Sigmoid colon (tissue), 7 donors: ENCODE results near the gene SRCIN1. TPM values are rescaled to one million over a fixed set of nuclear protein-coding genes. Genes with fewer than 3 reads are reported as not detected.
"Not testable (repeated sequence)": the region's sequence is repeated elsewhere in the genome, so short reads cannot be mapped to it uniquely, and the experiment has no call there.

Source experiments
- DNase-seq: peaks from one replicate; pipeline ENCODE4 v3.0.0-alpha.2; 2019
- H3K27ac ChIP-seq, 4 donors: fragments of 200-600 bp; sonication (generic); one replicate each; pipeline ENCODE4 v1.5.1; 2016 to 2019; ENCODE audit warnings: mild to moderate bottlenecking in 1 of 4
- H3K27me3 ChIP-seq, 3 donors: fragments of 200-600 bp; sonication (generic); one replicate each; pipeline ENCODE4 v1.5.1; 2019; ENCODE audit warnings: mild to moderate bottlenecking in 1 of 3
- H3K36me3 ChIP-seq, 4 donors: fragments of 200-600 bp; sonication (generic); one replicate each; pipeline ENCODE4 v1.5.1; 2016 to 2019
- H3K4me1 ChIP-seq, 4 donors: fragments of 200-600 bp; sonication (generic); one replicate each; pipeline ENCODE4 v1.5.1; 2017 to 2019
- H3K4me3 ChIP-seq, 4 donors: fragments of 200-600 bp; sonication (generic); one replicate each; pipeline ENCODE4 v1.5.1; 2017 to 2019; ENCODE audit warnings: mild to moderate bottlenecking in 2 of 4, moderate library complexity in 1 of 4
- H3K9me3 ChIP-seq, 4 donors: fragments of 200-600 bp in 3 of 4; sonication (generic) in 3 of 4; one replicate each; pipeline versions ENCODE4 v1.5.1 to v1.6.1; 2013 to 2019
- EP300 ChIP-seq, 4 donors: sonication (generic); formaldehyde crosslinking; IDR thresholded peaks; one replicate each; pipeline ENCODE4 v1.6.1; 2017; ENCODE audit warnings: antibody characterized with exemption in 4 of 4
- POLR2A ChIP-seq, 2 donors: fragments of 450-650 bp; IDR thresholded peaks; one replicate each; pipeline ENCODE4 v1.6.1; 2016; ENCODE audit warnings: antibody characterized with exemption in 2 of 2, mild to moderate bottlenecking in 2 of 2, moderate library complexity in 2 of 2
- POLR2AphosphoS5 ChIP-seq, 4 donors: sonication (generic); formaldehyde crosslinking; IDR thresholded peaks; one replicate each; pipeline ENCODE4 v1.6.1; 2017; ENCODE audit warnings: antibody characterized with exemption in 4 of 4
- WGBS, 2 donors: extraction: QIAGEN DNeasy Blood & Tissue Kit; methylation state at CpG; one replicate each; pipeline ENCODE4 v1.1.7; 2013; 5-methylcytosine and 5-hydroxymethylcytosine counted together
- intact Hi-C: fragments of 100-400 bp; cut with DNase I; formaldehyde crosslinking; loops from one replicate; pipeline ENCODE4 v1.15.1; 2023
- polyA plus RNA-seq, 3 donors: library from polyadenylated mRNA; stranded (reverse); fragments of 200-250 nt; gene quantifications; one replicate each; pipeline ENCODE4 v1.2.3, GENCODE V29; 2013
- total RNA-seq, 4 donors: library from RNA; depleted of rRNA; stranded (reverse); fragments of >200 nt; gene quantifications; one replicate each; pipeline ENCODE4 v1.1.0, GENCODE V29; 2016
- TF ChIP-seq, protein P1 (sequence below), 4 experiments: fragments of 450-650 bp in 3 of 4; fragments of 200-600 bp in 1 of 4; IDR thresholded peaks; one replicate each; pipeline ENCODE4 v1.5.1; 2016 to 2019; ENCODE audit warnings: antibody characterized with exemption in 4 of 4, mild to moderate bottlenecking in 3 of 4, moderate library complexity in 2 of 4
- donor health status: healthy with polysubstance abuse.
- donor health status: Bipolar disorder and iron deficiency.
- donor health status: healthy.

SRCIN1 gene
- total and polyA plus RNA-seq, 7 donors: 0.81 to 9.4 (median 1.3) TPM; not detected in 1

DNA sequence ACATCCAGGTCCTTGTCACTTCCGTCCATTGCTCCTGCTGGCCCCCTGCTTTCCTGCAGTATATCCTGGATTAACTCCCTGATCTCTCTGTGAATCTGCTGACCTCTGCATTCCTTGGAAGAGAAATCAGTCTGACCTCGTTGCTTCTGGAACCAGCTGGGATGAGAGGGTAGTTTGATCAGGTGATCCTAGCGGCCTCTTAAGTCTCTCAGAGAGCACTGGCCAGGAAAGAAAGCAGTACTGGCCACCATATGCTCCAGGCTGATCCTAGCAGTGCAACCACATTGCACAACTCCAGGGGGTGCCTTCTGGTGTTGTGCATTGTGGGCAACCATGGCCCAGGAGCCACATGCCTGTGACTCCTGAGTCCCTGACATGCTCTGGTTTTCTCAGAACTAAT, 98.3 kb downstream of the SRCIN1 start:
- no peak for DNase-seq
- Histone ChIP-seq H3K36me3 (peaks cover 21 to 48% (median 40%) of the 10 kb centered on the region in 4 donors), H3K4me1 (peaks cover 0 to 38% (median 27%) of the 10 kb centered on the region in 4 donors), H3K9me3 (no peaks in the 10 kb centered on the region), H3K27me3 (no peaks in the 10 kb centered on the region), H3K4me3 (no peak overlapping the region), H3K27ac (no peak overlapping the region)
- TF ChIP-seq POLR2A (IDR thresholded peaks at IDR 0.05) (no peak), EP300 (IDR thresholded peaks at IDR 0.05) (no peak), POLR2AphosphoS5 (IDR thresholded peaks at IDR 0.05) (no peak)
- TF ChIP-seq, protein P1, sequence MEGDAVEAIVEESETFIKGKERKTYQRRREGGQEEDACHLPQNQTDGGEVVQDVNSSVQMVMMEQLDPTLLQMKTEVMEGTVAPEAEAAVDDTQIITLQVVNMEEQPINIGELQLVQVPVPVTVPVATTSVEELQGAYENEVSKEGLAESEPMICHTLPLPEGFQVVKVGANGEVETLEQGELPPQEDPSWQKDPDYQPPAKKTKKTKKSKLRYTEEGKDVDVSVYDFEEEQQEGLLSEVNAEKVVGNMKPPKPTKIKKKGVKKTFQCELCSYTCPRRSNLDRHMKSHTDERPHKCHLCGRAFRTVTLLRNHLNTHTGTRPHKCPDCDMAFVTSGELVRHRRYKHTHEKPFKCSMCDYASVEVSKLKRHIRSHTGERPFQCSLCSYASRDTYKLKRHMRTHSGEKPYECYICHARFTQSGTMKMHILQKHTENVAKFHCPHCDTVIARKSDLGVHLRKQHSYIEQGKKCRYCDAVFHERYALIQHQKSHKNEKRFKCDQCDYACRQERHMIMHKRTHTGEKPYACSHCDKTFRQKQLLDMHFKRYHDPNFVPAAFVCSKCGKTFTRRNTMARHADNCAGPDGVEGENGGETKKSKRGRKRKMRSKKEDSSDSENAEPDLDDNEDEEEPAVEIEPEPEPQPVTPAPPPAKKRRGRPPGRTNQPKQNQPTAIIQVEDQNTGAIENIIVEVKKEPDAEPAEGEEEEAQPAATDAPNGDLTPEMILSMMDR (IDR thresholded peaks at IDR 0.05): no peak
- intact Hi-C loops: no loop called here
- WGBS, 2 donors: 78 to 86% methylated on average over 3 of the region's 3 CpGs

DNA sequence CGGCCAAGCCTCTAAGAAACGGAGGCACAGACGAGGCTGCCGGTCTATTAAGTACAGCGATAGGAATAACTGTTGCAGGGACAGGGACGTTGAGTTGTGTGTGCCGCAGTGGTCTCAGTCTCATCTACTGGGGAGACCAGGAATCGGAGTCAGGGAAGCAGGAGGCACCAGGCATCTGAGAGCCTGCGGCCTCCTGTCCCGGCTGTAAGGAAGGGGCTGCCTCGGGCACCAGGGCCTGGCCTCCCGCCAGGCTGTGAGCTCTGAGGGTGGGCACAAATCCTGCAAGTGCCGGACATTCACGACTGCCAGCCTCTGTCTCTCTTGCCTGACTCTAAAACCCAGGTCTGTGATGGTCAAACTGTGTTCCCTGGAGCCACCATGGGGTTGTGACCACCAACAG, 101.5 kb downstream of the SRCIN1 start:
- DNase-seq: no peak
- 94 to 95% methylated on average over 14 of the region's 14 CpGs for WGBS, 2 donors
- Histone ChIP-seq H3K27me3 (no peaks in the 10 kb centered on the region), H3K4me3 (no peak overlapping the region), H3K9me3 (no peaks in the 10 kb centered on the region), H3K36me3 (peaks cover 21 to 74% (median 54%) of the 10 kb centered on the region in 4 donors), H3K27ac (no peak overlapping the region), H3K4me1 (peaks cover 0 to 14% (median 4%) of the 10 kb centered on the region in 4 donors)
- intact Hi-C loops: no loop called here
- TF ChIP-seq, protein P1 (IDR thresholded peaks at IDR 0.05): no peak
- no peak for TF ChIP-seq POLR2A (IDR thresholded peaks at IDR 0.05)
- TF ChIP-seq EP300 (IDR thresholded peaks at IDR 0.05): no peak
- no peak for TF ChIP-seq POLR2AphosphoS5 (IDR thresholded peaks at IDR 0.05)

DNA sequence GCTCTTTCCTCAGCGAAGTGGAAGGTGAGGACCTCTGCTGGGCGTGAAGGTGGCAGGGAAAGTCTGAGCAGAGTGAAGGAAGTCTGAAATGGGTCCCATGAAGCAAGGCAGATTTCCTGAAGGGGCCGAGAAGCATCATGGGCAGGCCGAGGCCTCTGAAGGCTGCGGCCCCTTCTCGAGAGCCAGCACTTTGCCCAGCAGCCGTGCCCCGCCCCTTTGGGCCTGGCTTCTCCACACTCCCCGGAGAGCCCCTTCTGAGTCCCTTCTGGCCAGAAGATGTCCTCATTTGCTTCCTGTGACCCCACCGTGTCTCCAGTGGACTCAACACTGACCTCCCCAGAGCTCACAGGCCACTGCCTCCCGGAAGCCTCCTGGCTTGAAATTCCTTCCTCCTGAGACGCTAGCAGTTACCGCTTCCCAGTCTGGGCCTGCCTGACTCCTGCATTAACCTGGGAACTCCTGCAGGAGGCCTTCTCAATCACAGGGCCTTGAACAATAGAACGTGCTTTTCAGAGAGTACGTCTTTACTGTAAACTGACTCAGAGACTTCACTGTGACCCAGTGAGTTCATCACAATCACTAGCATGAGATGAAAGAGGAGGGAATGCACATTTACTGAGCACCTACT, 102.4 kb downstream of the SRCIN1 start:
- H3K27ac ChIP-seq, H3K27me3 ChIP-seq, DNase-seq, H3K4me3 ChIP-seq, intact Hi-C loops, H3K4me1 ChIP-seq, H3K9me3 ChIP-seq: not testable (repeated sequence)
- 84 to 92% methylated on average over 15 of the region's 15 CpGs for WGBS, 2 donors
- peaks cover 23 to 82% (median 62%) of the 10 kb centered on the region in 4 donors for H3K36me3 ChIP-seq

DNA sequence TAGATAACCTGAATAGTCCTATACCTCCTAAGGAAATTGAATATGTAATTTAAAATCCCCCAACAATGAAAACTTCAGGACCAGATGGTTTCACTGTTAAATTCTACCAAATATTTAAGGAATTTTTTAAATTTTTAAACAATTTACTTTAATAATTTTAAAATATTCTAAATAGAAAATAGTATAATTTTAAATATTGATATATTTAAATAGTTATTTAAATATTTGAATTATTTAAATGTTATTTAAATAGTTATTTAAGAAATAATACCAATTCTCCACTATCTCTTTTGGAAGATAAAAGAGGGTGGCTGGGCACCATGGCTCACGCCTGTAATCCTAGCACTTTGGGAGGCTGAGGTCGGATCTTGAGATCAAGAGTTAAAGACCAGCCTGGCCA, 104.0 kb downstream of the SRCIN1 start:
- H3K4me3 ChIP-seq, intact Hi-C loops, H3K27ac ChIP-seq, H3K4me1 ChIP-seq, DNase-seq, H3K9me3 ChIP-seq, H3K27me3 ChIP-seq: not testable (repeated sequence)
- WGBS, 2 donors: 86 to 92% methylated on average over 2 of the region's 2 CpGs
- peaks cover 24 to 87% (median 70%) of the 10 kb centered on the region in 4 donors for H3K36me3 ChIP-seq

DNA sequence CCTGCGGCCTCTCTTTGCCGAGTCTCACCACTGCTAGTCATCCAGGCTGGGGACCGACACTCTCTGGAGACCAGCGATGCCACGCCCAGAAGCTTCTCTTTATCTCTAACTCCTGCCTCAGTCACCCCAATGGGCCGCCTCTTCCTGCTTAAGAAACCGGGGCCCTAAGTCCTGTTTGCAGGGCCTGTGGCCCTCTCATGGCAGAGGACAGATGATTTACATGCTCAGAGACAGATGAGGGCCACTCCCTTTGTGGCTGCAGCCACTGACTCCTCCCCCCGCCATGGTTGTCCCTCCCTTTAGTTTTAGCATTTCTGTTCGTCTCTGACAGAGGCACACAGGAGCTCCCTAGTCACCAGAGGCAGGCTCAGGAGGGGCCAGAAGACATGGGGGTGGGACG, 106.5 kb downstream of the SRCIN1 start:
- H3K4me1 ChIP-seq, H3K27me3 ChIP-seq, H3K4me3 ChIP-seq, H3K9me3 ChIP-seq, H3K27ac ChIP-seq, DNase-seq, intact Hi-C loops: not testable (repeated sequence)
- 86 to 91% methylated on average over 10 of the region's 10 CpGs for WGBS, 2 donors
- H3K36me3 ChIP-seq: peaks cover 16 to 90% (median 64%) of the 10 kb centered on the region in 4 donors

DNA sequence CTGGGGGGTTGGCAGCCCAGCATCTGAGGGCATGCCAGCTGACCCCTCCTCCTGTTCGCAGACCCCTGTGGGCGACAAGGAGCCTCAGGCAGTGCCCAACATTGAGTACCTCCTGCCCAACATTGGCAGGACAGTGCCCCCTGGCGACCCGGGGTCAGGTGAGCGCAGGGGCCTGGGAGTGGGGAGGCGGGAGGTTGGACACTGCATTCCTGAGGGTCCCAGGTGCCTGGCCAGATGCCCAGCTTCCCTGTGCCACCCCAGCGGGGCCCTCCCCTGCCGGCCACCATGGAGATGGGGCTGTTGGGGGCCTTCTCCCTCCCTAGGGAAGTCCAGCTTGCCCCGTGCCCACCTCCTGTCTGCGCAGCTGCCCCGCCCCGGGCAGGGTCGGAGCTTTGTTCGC, 107.4 kb downstream of the SRCIN1 start:
- Histone ChIP-seq H3K4me3 (no peak overlapping the region), H3K27me3 (no peaks in the 10 kb centered on the region), H3K4me1 (no peaks in the 10 kb centered on the region), H3K27ac (no peak overlapping the region), H3K9me3 (no peaks in the 10 kb centered on the region), H3K36me3 (peaks cover 13 to 90% (median 64%) of the 10 kb centered on the region in 4 donors)
- WGBS, 2 donors: 93% methylated on average over 14 of the region's 14 CpGs
- intact Hi-C loops: no loop called here
- TF ChIP-seq, protein P1 (IDR thresholded peaks at IDR 0.05): no peak
- TF ChIP-seq POLR2AphosphoS5 (IDR thresholded peaks at IDR 0.05) (no peak), EP300 (IDR thresholded peaks at IDR 0.05) (no peak), POLR2A (IDR thresholded peaks at IDR 0.05) (no peak)
- no peak for DNase-seq

DNA sequence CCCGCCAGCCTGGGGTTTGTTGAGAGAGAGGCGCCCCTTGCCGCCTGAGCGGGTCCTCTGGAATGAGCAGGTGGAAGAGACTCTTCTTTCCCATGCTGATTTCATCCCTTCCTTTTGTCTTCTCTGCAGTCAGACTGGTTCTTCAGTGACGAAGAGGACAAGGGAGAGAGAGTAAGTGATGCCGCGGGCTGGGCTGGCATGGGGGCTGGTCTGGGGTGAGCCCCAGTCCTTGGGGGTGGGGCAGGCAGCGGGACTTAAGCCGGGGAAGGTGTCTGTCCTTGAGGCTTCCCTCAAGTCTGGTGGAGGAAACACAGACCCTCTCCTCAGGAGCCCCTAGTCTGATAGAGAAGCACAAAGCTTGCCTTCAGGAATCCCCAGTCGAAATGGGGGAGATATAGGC, 108.1 kb downstream of the SRCIN1 start:
- peaks cover 17 to 90% (median 62%) of the 10 kb centered on the region in 4 donors for H3K36me3 ChIP-seq
- H3K9me3 ChIP-seq, H3K27me3 ChIP-seq, intact Hi-C loops, H3K4me3 ChIP-seq, H3K27ac ChIP-seq, DNase-seq, H3K4me1 ChIP-seq: not testable (repeated sequence)
- 92 to 93% methylated on average over 10 of the region's 10 CpGs for WGBS, 2 donors

DNA sequence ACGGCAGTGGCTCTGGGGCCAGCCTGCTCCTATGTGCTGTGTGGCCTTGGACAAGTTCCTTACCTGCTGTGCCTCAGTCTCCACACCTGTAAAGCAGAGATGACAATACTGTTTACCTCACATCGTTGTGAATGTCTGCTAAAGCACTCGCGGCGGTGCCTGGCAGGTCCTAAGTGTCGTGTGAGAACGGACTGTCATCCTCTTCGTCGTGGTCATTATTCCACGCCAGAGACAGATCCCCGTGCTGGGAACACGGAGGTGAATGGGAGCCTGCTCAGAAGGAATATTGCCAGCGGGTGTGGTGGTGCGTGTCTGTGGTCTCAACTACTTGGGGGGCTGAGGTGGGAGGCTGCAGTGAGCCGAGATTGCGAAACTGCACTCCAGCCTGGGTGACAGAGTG, 111.6 kb downstream of the SRCIN1 start:
- H3K27me3 ChIP-seq, DNase-seq, intact Hi-C loops, H3K4me3 ChIP-seq, H3K27ac ChIP-seq, H3K9me3 ChIP-seq, H3K4me1 ChIP-seq: not testable (repeated sequence)
- WGBS, 2 donors: 90 to 92% methylated on average over 16 of the region's 16 CpGs
- peaks cover 26 to 90% (median 69%) of the 10 kb centered on the region in 4 donors for H3K36me3 ChIP-seq
